ENCODE data around the gene ATP6V1B1. TPM values are rescaled to one million over a fixed set of nuclear protein-coding genes. Genes with fewer than 3 reads are reported as not detected.

The ATP6V1B1 gene
- total and polyA plus RNA-seq, 2 of the 13 experiments (the other 11 are each of a cell fraction or from before 2014, with no cell fraction given): 0.58 to 1.6 TPM

DNA sequence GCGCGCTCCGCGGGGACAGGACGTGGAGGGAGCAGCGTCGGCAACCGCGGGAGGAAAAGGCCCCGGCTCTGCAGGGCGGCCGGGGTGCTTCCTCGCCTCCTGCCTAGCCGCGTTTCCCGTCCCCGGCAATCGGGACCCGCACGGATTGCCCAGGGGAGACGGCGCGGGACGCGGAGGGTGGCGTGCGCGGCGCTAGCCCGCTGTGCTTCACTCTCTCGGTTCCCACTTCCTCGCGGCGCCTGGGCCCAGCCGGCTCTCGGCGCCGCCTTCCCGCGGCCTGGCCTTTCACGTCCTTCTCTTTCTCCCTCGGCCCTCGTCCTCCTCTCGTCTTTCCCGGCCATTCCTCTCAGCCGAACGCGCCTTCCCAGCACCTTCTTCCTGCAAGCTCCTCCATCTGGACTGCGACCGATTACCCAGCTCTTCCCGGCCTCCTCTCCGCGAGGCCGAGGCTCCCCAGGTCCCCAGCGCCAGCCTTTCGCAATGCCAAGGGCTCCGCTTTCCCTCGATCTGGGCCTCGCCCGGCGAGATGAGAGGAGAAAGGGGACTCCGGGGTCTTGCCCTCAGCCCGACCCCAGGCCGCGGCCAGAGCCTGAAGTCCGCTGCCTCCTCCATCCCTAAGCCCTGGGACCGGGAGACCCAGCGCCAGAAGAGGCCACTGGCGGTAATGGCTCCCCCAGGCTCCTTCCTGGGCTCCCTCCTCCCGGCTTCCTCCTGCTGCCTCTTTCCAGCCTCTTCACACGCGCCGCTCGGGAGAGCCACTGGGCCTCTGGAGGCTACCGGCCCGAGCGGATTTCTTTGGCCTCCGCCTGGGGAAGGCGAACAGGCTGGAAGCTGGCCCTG is 34.3 kb upstream of the ATP6V1B1 start (continued):
- TF ChIP-seq FOXO1 (CRISPR knock-in tag; IDR thresholded peaks at IDR 0.05) (no peak; the same call in none of the 2 replicates), FOSL1 (CRISPR knock-in tag; IDR thresholded peaks at IDR 0.05; ENCODE audit: borderline replicate concordance) (no peak; the same call in 1 of the 2 replicates), PRMT3 (CRISPR knock-in tag; IDR thresholded peaks at IDR 0.05; ENCODE audit: borderline replicate concordance, low read depth) (peak; percentile 93; the same call in 1 of the 2 replicates), ZMYM4 (CRISPR knock-in tag; IDR thresholded peaks at IDR 0.05) (peak; percentile 15), ZSCAN9 (CRISPR knock-in tag; IDR thresholded peaks at IDR 0.05; ENCODE audit: borderline replicate concordance) (0 out of 2 replicates have a peak, but pooled peaks have one; percentile 21), ZFP37 (CRISPR knock-in tag; IDR thresholded peaks at IDR 0.05; ENCODE audit: borderline replicate concordance) (peak; percentile 58; the same call in 1 of the 2 replicates), IKZF4 (CRISPR knock-in tag; IDR thresholded peaks at IDR 0.05; ENCODE audit: borderline replicate concordance, low read depth, not compliant biosample characterization) (no peak), HES4 (CRISPR knock-in tag; IDR thresholded peaks at IDR 0.05; ENCODE audit: borderline replicate concordance) (peak; percentile 87)
- TF ChIP-seq, protein P1, sequence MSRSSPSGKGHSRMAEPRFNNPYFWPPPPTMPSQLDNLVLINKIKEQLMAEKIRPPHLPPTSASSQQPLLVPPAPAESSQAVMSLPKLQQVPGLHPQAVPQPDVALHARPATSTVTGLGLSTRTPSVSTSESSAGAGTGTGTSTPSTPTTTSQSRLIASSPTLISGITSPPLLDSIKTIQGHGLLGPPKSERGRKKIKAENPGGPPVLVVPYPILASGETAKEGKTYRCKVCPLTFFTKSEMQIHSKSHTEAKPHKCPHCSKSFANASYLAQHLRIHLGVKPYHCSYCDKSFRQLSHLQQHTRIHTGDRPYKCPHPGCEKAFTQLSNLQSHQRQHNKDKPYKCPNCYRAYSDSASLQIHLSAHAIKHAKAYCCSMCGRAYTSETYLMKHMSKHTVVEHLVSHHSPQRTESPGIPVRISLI (CRISPR knock-in tag; IDR thresholded peaks at IDR 0.05; ENCODE audit: borderline replicate concordance): peak; percentile 32; the same call in 1 of the 2 replicates
- TF ChIP-seq, protein P2, sequence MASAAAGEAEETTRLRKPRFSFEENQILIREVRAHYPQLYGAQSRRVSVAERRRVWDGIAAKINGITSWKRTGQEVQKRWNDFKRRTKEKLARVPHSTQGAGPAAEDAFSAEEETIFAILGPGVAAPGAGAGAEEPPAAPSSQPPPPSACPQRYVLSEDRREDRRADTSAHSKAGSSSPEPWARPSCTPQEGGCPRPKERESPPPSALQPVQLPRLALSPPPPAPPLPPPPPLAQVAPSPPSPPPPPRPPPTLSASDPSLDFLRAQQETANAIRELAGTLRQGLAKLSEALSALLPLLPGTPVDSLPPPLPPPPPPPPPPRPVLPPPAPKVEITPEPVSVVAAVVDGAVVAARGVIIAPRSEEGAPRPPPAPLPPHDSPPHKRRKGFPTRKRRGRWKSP (CRISPR knock-in tag; IDR thresholded peaks at IDR 0.05): peak; percentile 29
- TF ChIP-seq, protein P3, sequence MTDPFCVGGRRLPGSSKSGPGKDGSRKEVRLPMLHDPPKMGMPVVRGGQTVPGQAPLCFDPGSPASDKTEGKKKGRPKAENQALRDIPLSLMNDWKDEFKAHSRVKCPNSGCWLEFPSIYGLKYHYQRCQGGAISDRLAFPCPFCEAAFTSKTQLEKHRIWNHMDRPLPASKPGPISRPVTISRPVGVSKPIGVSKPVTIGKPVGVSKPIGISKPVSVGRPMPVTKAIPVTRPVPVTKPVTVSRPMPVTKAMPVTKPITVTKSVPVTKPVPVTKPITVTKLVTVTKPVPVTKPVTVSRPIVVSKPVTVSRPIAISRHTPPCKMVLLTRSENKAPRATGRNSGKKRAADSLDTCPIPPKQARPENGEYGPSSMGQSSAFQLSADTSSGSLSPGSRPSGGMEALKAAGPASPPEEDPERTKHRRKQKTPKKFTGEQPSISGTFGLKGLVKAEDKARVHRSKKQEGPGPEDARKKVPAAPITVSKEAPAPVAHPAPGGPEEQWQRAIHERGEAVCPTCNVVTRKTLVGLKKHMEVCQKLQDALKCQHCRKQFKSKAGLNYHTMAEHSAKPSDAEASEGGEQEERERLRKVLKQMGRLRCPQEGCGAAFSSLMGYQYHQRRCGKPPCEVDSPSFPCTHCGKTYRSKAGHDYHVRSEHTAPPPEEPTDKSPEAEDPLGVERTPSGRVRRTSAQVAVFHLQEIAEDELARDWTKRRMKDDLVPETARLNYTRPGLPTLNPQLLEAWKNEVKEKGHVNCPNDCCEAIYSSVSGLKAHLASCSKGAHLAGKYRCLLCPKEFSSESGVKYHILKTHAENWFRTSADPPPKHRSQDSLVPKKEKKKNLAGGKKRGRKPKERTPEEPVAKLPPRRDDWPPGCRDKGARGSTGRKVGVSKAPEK (CRISPR knock-in tag; IDR thresholded peaks at IDR 0.05; ENCODE audit: borderline replicate concordance): peak; percentile 56; the same call in 1 of the 2 replicates
- TF ChIP-seq, protein P4, sequence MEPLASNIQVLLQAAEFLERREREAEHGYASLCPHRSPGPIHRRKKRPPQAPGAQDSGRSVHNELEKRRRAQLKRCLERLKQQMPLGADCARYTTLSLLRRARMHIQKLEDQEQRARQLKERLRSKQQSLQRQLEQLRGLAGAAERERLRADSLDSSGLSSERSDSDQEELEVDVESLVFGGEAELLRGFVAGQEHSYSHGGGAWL (CRISPR knock-in tag; IDR thresholded peaks at IDR 0.05): peak; percentile 35; the same call in 1 of the 2 replicates
- TF ChIP-seq, protein P5, sequence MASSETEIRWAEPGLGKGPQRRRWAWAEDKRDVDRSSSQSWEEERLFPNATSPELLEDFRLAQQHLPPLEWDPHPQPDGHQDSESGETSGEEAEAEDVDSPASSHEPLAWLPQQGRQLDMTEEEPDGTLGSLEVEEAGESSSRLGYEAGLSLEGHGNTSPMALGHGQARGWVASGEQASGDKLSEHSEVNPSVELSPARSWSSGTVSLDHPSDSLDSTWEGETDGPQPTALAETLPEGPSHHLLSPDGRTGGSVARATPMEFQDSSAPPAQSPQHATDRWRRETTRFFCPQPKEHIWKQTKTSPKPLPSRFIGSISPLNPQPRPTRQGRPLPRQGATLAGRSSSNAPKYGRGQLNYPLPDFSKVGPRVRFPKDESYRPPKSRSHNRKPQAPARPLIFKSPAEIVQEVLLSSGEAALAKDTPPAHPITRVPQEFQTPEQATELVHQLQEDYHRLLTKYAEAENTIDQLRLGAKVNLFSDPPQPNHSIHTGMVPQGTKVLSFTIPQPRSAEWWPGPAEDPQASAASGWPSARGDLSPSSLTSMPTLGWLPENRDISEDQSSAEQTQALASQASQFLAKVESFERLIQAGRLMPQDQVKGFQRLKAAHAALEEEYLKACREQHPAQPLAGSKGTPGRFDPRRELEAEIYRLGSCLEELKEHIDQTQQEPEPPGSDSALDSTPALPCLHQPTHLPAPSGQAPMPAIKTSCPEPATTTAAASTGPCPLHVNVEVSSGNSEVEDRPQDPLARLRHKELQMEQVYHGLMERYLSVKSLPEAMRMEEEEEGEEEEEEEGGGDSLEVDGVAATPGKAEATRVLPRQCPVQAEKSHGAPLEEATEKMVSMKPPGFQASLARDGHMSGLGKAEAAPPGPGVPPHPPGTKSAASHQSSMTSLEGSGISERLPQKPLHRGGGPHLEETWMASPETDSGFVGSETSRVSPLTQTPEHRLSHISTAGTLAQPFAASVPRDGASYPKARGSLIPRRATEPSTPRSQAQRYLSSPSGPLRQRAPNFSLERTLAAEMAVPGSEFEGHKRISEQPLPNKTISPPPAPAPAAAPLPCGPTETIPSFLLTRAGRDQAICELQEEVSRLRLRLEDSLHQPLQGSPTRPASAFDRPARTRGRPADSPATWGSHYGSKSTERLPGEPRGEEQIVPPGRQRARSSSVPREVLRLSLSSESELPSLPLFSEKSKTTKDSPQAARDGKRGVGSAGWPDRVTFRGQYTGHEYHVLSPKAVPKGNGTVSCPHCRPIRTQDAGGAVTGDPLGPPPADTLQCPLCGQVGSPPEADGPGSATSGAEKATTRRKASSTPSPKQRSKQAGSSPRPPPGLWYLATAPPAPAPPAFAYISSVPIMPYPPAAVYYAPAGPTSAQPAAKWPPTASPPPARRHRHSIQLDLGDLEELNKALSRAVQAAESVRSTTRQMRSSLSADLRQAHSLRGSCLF (CRISPR knock-in tag; IDR thresholded peaks at IDR 0.05; ENCODE audit: borderline replicate concordance): peak; percentile 78; the same call in 1 of the 2 replicates
- TF ChIP-seq, protein P6, sequence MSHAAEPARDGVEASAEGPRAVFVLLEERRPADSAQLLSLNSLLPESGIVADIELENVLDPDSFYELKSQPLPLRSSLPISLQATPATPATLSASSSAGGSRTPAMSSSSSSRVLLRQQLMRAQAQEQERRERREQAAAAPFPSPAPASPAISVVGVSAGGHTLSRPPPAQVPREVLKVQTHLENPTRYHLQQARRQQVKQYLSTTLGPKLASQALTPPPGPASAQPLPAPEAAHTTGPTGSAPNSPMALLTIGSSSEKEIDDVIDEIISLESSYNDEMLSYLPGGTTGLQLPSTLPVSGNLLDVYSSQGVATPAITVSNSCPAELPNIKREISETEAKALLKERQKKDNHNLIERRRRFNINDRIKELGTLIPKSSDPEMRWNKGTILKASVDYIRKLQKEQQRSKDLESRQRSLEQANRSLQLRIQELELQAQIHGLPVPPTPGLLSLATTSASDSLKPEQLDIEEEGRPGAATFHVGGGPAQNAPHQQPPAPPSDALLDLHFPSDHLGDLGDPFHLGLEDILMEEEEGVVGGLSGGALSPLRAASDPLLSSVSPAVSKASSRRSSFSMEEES (CRISPR knock-in tag; IDR thresholded peaks at IDR 0.05): 0 out of 2 replicates have a peak, but pooled peaks have one; percentile 3

Data from HepG2 (cell line).